ENCODE results near the gene TENT5A.

The TENT5A gene

DNA sequence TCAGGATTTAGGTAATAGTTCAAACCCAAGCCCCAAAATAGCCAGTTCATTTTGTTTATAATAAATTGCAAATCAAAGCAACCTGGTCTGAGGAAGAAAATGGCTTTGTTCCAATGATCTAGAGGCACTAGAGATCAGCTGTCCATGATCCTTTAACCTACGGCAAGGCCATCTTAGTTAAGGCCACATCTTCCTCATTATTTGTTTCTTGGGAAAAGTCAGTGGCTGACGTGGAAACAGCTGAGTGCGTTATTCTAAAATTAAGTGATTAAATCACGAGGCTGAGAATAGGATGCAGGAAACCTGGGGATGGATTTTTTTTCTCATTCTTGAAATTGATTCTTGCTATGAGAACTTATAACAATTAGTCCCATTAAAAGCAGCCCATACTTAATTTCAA lies 10.1 kb upstream of the TENT5A start:
- H3K79me2 ChIP-seq (ENCODE audit: low read length) = no peaks in the 10 kb centered on the region
- H3K4me3 ChIP-seq (ENCODE audit: low read length) = no peak overlapping the region
- no peak overlapping the region for H2AFZ ChIP-seq (ENCODE audit: low read depth, low read length)
- no peak overlapping the region for H3K4me2 ChIP-seq (ENCODE audit: low read length)
- no peak overlapping the region for H3K27ac ChIP-seq (ENCODE audit: low read length)
- peaks cover 6% of the 10 kb centered on the region; the same call in 1 of the 2 replicates for H3K4me1 ChIP-seq (ENCODE audit: low read length)
- TF ChIP-seq EZH2phosphoT487 (IDR thresholded peaks at IDR 0.05; ENCODE audit: low read depth) = no peak
- TF ChIP-seq, protein P1, sequence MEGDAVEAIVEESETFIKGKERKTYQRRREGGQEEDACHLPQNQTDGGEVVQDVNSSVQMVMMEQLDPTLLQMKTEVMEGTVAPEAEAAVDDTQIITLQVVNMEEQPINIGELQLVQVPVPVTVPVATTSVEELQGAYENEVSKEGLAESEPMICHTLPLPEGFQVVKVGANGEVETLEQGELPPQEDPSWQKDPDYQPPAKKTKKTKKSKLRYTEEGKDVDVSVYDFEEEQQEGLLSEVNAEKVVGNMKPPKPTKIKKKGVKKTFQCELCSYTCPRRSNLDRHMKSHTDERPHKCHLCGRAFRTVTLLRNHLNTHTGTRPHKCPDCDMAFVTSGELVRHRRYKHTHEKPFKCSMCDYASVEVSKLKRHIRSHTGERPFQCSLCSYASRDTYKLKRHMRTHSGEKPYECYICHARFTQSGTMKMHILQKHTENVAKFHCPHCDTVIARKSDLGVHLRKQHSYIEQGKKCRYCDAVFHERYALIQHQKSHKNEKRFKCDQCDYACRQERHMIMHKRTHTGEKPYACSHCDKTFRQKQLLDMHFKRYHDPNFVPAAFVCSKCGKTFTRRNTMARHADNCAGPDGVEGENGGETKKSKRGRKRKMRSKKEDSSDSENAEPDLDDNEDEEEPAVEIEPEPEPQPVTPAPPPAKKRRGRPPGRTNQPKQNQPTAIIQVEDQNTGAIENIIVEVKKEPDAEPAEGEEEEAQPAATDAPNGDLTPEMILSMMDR (IDR thresholded peaks at IDR 0.05; ENCODE audit: low read depth, low read length) = no peak
- H3K36me3 ChIP-seq (replicated peaks; ENCODE audit: low read depth, low read length) = no peaks in the 10 kb centered on the region
- H3K9ac ChIP-seq (ENCODE audit: low read length) = no peak overlapping the region
- H3K27me3 ChIP-seq (ENCODE audit: low read depth, low read length) = no peaks in the 10 kb centered on the region
- no peaks in the 10 kb centered on the region for H3K9me3 ChIP-seq (ENCODE audit: insufficient read depth, low read length)
- H4K20me1 ChIP-seq (ENCODE audit: insufficient read depth, low read length) = no peaks in the 10 kb centered on the region

DNA sequence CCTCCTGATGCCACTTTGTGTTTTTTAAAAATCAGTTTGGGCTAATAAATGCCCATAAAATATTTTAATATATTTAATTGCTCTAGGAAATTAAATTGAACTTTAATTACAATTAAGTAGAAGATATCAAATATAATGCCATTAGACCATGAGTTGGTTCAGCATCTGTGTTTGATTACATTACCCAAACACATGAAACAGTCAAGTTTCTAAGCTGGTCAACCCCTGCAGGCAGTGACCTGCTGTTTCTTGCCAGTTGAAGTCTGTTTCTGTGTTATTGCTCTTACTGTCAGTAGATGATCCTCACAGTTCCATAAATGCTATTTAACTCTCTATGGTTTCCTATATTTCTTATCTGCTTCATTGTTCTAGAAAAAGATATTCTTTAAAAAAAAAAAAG lies 9.7 kb upstream of the TENT5A start:
- Histone ChIP-seq H3K4me2 (ENCODE audit: low read length) (no peak overlapping the region), H3K27me3 (ENCODE audit: low read depth, low read length) (no peaks in the 10 kb centered on the region), H3K79me2 (ENCODE audit: low read length) (no peaks in the 10 kb centered on the region), H3K4me3 (ENCODE audit: low read length) (no peak overlapping the region), H3K27ac (ENCODE audit: low read length) (no peak overlapping the region), H3K9me3 (ENCODE audit: insufficient read depth, low read length) (no peaks in the 10 kb centered on the region), H3K9ac (ENCODE audit: low read length) (no peak overlapping the region), H3K4me1 (ENCODE audit: low read length) (peaks cover 8% of the 10 kb centered on the region), H3K36me3 (replicated peaks; ENCODE audit: low read depth, low read length) (no peaks in the 10 kb centered on the region), H2AFZ (ENCODE audit: low read depth, low read length) (no peak overlapping the region), H4K20me1 (ENCODE audit: insufficient read depth, low read length) (no peaks in the 10 kb centered on the region)
- TF ChIP-seq, protein P1 (IDR thresholded peaks at IDR 0.05; ENCODE audit: low read depth, low read length) = no peak
- no peak for TF ChIP-seq EZH2phosphoT487 (IDR thresholded peaks at IDR 0.05; ENCODE audit: low read depth)

DNA sequence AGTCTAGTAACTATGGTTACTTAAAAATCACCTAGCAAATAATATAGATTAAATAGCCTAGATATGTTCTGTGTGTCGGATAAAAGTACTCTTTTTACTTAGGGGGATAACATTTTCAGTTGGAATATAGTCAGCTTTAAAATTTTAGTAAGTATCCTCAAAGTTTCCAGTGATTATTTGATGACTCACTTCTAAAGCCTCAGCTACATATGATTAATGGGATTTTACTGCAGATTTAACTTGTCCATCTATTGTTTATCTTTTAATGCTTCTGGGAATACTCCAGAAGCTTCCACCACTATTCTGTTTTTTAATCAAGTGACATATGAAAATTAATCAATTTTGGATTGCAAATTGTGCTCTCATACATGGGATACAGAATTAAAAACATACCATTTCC lies 8.7 kb upstream of the TENT5A start:
- Histone ChIP-seq H3K9me3 (ENCODE audit: insufficient read depth, low read length) (no peaks in the 10 kb centered on the region), H3K27ac (ENCODE audit: low read length) (no peak overlapping the region), H3K4me1 (ENCODE audit: low read length) (peaks cover 9% of the 10 kb centered on the region), H3K9ac (ENCODE audit: low read length) (no peak overlapping the region), H3K79me2 (ENCODE audit: low read length) (no peaks in the 10 kb centered on the region), H3K36me3 (replicated peaks; ENCODE audit: low read depth, low read length) (no peaks in the 10 kb centered on the region), H3K4me3 (ENCODE audit: low read length) (no peak overlapping the region), H3K27me3 (ENCODE audit: low read depth, low read length) (no peaks in the 10 kb centered on the region), H3K4me2 (ENCODE audit: low read length) (no peak overlapping the region), H4K20me1 (ENCODE audit: insufficient read depth, low read length) (no peaks in the 10 kb centered on the region), H2AFZ (ENCODE audit: low read depth, low read length) (no peak overlapping the region)
- no peak for TF ChIP-seq EZH2phosphoT487 (IDR thresholded peaks at IDR 0.05; ENCODE audit: low read depth)
- TF ChIP-seq, protein P1 (IDR thresholded peaks at IDR 0.05; ENCODE audit: low read depth, low read length) = no peak

DNA sequence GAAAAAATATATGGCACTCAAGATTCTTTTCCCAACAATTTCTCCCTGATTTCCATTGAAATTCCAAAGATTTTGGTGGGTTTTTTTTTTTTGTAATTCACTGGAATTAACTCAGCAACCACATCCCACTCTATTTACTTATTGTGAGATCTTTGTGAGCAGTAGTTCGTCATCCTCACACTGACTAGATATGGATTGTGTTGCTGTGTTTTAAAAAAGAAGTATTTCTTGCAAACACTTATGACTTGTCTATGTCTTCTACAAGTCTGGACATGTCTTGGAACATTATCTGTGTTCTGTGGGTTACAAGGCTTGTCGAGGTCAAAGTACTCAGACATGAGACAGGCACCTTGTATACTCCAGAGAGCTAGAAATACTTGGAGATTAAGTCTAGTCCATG lies 7.3 kb upstream of the TENT5A start:
- no peaks in the 10 kb centered on the region for H3K79me2 ChIP-seq (ENCODE audit: low read length)
- no peak for TF ChIP-seq EZH2phosphoT487 (IDR thresholded peaks at IDR 0.05; ENCODE audit: low read depth)
- TF ChIP-seq, protein P1 (IDR thresholded peaks at IDR 0.05; ENCODE audit: low read depth, low read length) = no peak
- H3K4me3 ChIP-seq (ENCODE audit: low read length) = no peak overlapping the region
- no peaks in the 10 kb centered on the region for H3K27me3 ChIP-seq (ENCODE audit: low read depth, low read length)
- H4K20me1 ChIP-seq (ENCODE audit: insufficient read depth, low read length) = no peaks in the 10 kb centered on the region
- H3K9ac ChIP-seq (ENCODE audit: low read length) = no peak overlapping the region
- no peak overlapping the region for H3K27ac ChIP-seq (ENCODE audit: low read length)
- no peak overlapping the region for H2AFZ ChIP-seq (ENCODE audit: low read depth, low read length)
- H3K9me3 ChIP-seq (ENCODE audit: insufficient read depth, low read length) = no peaks in the 10 kb centered on the region
- no peaks in the 10 kb centered on the region for H3K36me3 ChIP-seq (replicated peaks; ENCODE audit: low read depth, low read length)
- H3K4me1 ChIP-seq (ENCODE audit: low read length) = peaks cover 9% of the 10 kb centered on the region
- no peak overlapping the region for H3K4me2 ChIP-seq (ENCODE audit: low read length)

Data from OCI-LY3 (cell line).